ES-I3 (cell line): ENCODE results near the gene POMT1.
A peak's percentile ranks its signal among the peaks of the same experiment; 100 is the strongest.
"Not testable (repeated sequence)": the region's sequence is repeated elsewhere in the genome, so short reads cannot be mapped to it uniquely, and the experiment has no call there.

ENCODE experiments used
- H3K36me3 ChIP-seq: 2 replicates; pipeline ENCODE4 v1.6.1; 2013; ENCODE audit warnings: mild to moderate bottlenecking, low read length, control low read depth, moderate library complexity; ENCODE audit not compliant: insufficient read depth
- H3K4me1 ChIP-seq: 2 replicates; pipeline ENCODE4 v1.6.1; 2013; ENCODE audit warnings: mild to moderate bottlenecking, control low read depth, low read length; ENCODE audit not compliant: insufficient read depth
- H3K9ac ChIP-seq: 2 replicates; pipeline ENCODE4 v1.6.1; 2013; ENCODE audit warnings: low read depth, mild to moderate bottlenecking, low read length, moderate library complexity
- H3K9me3 ChIP-seq: 2 replicates; pipeline ENCODE4 v1.6.1; 2013; ENCODE audit warnings: mild to moderate bottlenecking, low read length, moderate library complexity; ENCODE audit not compliant: control insufficient read depth, insufficient read depth

Gene POMT1

GRCh38 chr9:131500377-131500776, 2.3 kb upstream of the POMT1 start:
- peaks cover 22% of the 10 kb centered on the region for H3K36me3 ChIP-seq
- H3K9me3 ChIP-seq = no peaks in the 10 kb centered on the region
- H3K9ac ChIP-seq = no peak overlapping the region
- no peaks in the 10 kb centered on the region; the same call in 1 of the 2 replicates for H3K4me1 ChIP-seq

DNA sequence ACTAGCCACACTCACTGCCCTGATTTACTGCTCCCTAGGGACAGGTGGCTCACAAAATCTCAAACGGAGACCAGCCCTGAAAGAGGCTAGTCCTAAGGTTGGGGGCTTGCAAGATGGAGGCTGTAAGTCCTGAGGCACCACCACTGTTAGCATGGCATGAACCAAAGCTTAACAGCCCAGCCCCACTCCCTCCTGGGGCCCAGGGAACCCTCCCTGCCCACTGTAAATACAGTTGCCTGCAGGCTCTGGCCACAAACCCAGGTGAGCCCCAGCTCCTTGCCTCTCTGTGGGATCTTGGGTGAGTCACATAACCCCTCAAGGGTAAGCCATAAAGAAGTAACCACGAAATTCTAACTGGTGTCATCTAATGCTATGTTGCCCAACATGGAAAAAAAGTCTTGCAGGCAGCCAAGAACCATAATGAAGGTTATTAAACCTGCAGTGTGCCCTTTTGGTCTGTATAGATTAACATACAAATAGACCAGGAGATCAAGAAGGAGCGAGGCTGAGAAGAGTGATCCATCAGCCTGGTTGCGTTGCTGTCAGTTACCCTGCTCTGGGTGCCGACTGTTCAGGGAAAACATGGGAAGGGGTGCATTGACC, 1.7 kb upstream of the POMT1 start:
- no peak overlapping the region for H3K9ac ChIP-seq
- no peaks in the 10 kb centered on the region; the same call in 1 of the 2 replicates for H3K4me1 ChIP-seq
- no peaks in the 10 kb centered on the region for H3K9me3 ChIP-seq
- H3K36me3 ChIP-seq = peaks cover 17% of the 10 kb centered on the region

DNA sequence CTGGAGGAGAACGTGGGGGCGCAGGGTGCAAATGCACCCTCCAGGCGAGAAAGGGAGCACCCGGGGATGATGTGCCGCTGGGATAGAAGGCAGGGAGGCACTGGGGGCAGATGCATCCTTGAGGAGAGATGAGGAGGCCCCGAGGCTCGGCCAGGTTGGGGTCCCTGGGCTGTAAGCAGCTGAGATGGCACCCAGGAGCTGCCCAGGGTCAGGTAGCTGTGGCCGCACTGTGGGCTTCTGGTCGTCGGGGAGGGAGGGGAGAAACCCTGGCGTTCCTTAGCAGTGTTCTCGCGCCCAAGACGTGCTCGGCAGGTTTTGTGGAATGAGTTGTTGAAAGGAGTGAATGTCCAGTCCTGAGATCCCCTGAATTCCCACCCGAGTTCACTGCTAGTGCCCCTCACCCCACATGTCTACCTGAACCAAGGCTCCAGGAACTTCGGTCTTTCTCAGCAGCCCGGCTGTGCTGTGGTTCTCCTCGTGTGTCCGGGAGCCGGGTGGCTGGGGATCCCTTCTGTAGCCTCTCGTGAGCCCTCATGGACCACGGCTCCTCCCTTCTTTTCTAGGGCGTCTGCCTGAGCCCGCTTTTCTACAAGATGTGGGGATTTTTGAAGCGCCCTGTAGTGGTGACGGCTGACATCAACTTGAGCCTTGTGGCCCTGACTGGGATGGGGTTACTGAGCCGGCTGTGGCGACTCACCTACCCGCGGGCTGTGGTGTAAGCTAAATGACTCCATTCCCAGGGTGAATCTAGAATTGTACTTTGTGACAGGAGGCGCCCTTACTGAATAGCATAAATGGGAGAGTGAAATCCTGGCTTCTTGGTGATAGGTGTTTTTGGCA, 1.1 kb downstream of the POMT1 start:
- H3K9me3 ChIP-seq = no peaks in the 10 kb centered on the region
- H3K36me3 ChIP-seq = no peaks in the 10 kb centered on the region
- no peaks in the 10 kb centered on the region; the same call in 1 of the 2 replicates for H3K4me1 ChIP-seq
- peak overlapping the region; percentile 71 for H3K9ac ChIP-seq

DNA sequence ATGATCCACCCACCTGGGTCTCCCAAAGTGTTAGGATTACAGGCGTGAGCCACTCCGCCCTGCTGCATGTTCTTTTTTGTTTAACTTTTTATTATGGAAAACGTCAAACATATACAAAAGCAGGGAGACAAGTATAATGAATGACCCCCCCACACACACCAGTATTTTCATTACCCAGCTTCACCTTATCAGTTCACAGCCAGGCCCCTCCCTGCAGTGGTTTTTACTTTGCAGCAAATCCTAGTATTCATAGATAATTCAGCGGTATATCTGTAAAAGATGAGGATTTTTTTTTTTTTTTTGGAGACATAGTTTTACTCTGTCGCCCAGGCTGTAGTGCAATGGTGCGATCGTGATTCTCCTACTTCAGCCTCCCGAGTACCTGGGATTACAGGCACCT, 2.3 kb downstream of the POMT1 start:
- no peak overlapping the region for H3K9ac ChIP-seq
- no peaks in the 10 kb centered on the region for H3K9me3 ChIP-seq
- peaks cover 4% of the 10 kb centered on the region; the same call in 1 of the 2 replicates for H3K36me3 ChIP-seq
- H3K4me1 ChIP-seq = no peaks in the 10 kb centered on the region; the same call in 1 of the 2 replicates

GRCh38 chr9:131511416-131511815, 8.7 kb downstream of the POMT1 start:
- H3K36me3 ChIP-seq = peaks cover 25% of the 10 kb centered on the region
- no peak overlapping the region for H3K9ac ChIP-seq
- H3K4me1 ChIP-seq = no peaks in the 10 kb centered on the region
- H3K9me3 ChIP-seq = no peaks in the 10 kb centered on the region

DNA sequence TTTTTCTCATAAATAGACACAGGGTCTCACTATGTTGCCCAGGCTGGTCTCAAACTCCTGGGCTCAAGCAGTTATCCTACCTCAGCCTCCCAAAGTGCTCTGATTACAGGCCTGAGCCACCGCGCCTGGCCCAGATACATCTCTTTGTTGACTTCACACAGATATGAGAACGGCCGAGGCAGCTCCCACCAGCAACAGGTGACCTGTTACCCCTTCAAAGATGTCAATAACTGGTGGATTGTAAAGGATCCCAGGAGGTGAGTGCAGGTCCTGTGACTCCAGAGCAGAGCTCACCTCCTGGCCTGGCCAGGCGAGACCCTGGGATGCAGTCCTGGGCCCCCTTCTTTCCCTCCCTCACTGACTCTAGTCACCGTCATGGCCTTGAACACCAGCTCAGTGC, 9.2 kb downstream of the POMT1 start:
- Histone ChIP-seq H3K9ac (no peak overlapping the region), H3K4me1 (no peaks in the 10 kb centered on the region), H3K9me3 (no peaks in the 10 kb centered on the region), H3K36me3 (peaks cover 27% of the 10 kb centered on the region)

DNA sequence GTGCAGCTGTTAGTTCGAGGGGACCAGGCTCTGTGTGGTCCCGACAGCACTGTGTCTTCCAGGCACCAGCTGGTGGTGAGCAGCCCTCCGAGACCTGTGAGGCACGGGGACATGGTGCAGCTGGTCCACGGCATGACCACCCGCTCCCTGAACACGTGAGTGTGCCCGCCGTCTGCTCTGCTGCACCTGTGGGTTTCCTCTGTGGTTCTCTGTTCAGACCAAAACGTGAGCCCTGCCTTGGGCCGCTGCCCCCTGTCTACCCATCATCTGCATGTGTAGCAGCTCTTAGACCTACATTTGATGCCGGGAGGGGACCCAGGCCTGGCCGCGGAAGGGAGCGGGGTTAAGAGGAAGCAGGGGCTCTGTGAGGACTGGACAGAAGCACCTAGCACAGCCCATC, 10.5 kb downstream of the POMT1 start:
- Histone ChIP-seq H3K9me3 (no peaks in the 10 kb centered on the region), H3K4me1 (no peaks in the 10 kb centered on the region), H3K9ac (no peak overlapping the region), H3K36me3 (peaks cover 27% of the 10 kb centered on the region)

- H3K9ac ChIP-seq, H3K4me1 ChIP-seq, H3K9me3 ChIP-seq: not testable (repeated sequence)
- peaks cover 30% of the 10 kb centered on the region for H3K36me3 ChIP-seq
Measured at GRCh38 chr9:131515559-131516031, 12.9 kb downstream of the POMT1 start.

DNA sequence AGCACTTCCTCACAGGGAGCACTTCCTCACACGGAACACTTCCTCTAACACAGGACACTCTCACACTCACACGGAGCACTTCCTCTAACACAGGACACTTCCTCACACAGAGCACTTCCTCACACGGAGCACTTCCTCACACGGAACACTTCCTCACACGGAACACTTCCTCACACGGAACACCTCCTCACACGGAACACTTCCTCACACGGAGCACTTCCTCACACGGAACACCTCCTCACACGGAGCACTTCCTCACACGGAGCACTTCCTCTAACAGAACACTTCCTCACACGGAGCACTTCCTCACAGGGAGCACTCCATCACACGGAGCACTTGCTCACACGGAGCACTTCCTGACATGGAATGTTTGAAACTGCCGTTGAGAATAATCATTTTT, 13.4 kb downstream of the POMT1 start:
- Histone ChIP-seq H3K9ac (no peak overlapping the region), H3K4me1 (no peaks in the 10 kb centered on the region), H3K36me3 (peaks cover 30% of the 10 kb centered on the region), H3K9me3 (no peaks in the 10 kb centered on the region)

DNA sequence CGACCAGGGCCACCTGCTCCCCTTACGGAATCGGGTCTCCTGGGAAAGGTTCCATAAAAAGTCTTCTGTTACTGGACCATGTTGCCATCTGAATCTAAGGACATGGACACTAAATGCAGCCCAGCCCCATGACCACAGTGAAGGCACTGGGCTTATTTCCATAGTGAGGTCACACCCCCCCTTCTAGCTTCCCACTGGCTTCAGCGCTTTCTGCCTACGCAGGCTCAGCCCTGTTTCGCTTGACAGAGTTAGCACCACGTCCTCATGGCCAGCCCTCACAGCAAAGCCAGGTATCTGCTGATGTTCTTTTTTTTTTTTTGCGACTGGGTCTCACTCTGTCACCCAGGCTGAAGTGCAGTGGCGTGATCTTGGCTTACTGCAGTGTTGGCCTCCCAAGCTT, 14.2 kb downstream of the POMT1 start:
- no peaks in the 10 kb centered on the region for H3K9me3 ChIP-seq
- H3K36me3 ChIP-seq = peaks cover 27% of the 10 kb centered on the region
- H3K9ac ChIP-seq = no peak overlapping the region
- H3K4me1 ChIP-seq = no peaks in the 10 kb centered on the region

DNA sequence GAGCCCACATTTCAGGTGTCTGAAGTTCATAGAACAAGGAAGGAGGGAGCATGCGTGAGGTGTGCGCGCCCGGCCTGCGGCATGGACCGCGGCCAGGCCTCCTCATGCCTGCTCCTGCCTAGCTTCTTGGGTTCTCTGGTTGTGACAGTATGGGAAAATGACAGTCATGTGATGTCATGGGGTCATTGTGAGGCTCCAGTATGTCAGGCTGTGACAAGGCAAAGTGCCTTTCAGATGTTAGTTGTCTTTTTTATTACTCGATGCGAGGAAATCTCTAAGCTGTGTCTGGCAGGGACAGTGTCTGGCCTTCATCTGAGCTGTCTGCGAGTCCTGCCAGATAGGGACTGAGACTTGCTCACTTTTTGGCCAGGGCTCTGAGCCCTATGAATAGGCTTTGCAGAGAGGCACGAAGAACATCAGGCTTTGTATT, 15.1 kb downstream of the POMT1 start:
- H3K9me3 ChIP-seq = no peaks in the 10 kb centered on the region
- peaks cover 28% of the 10 kb centered on the region for H3K36me3 ChIP-seq
- no peaks in the 10 kb centered on the region for H3K4me1 ChIP-seq
- no peak overlapping the region for H3K9ac ChIP-seq

GRCh38 chr9:131518553-131518952, 15.8 kb downstream of the POMT1 start:
- no peaks in the 10 kb centered on the region for H3K4me1 ChIP-seq
- peaks cover 31% of the 10 kb centered on the region for H3K36me3 ChIP-seq
- H3K9ac ChIP-seq = no peak overlapping the region
- no peaks in the 10 kb centered on the region for H3K9me3 ChIP-seq

- Histone ChIP-seq H3K9me3 (no peaks in the 10 kb centered on the region), H3K9ac (no peak overlapping the region), H3K36me3 (peaks cover 32% of the 10 kb centered on the region), H3K4me1 (no peaks in the 10 kb centered on the region)
Measured at GRCh38 chr9:131520503-131520902, 17.8 kb downstream of the POMT1 start.

DNA sequence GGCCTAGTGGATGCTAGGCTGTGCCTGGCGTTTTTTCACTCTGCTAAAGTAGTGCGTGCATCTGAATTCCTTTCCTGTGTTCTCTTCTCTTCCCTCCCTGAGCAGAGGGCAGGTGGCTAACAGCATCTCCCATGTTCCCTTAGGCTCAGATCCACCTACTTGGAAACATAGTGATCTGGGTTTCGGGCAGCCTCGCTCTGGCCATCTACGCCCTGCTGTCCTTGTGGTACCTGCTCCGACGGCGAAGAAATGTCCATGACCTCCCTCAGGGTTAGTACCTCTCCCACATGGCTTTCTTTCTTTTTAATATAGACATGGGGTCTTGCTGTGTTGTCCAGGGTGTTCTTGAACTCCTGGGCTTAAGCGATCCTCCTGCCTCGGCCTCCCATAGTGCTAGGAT, 18.5 kb downstream of the POMT1 start:
- H3K4me1 ChIP-seq = no peaks in the 10 kb centered on the region
- H3K36me3 ChIP-seq = peaks cover 28% of the 10 kb centered on the region

DNA sequence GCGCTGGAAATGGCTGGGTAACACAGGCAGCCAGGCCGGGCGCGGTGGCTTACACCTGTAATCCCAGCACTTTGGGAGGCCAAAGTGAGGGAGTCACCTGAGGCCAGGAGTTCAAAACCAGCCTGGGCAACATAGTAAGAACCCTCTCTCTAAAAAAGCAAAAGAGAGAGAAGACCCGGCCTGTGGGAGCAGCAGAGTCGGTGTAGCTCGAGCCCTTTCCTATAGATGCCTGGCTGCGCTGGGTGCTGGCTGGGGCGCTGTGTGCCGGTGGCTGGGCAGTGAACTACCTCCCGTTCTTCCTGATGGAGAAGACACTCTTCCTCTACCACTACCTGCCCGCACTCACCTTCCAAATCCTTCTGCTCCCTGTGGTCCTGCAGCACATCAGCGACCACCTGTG, 19.1 kb downstream of the POMT1 start:
- peaks cover 24% of the 10 kb centered on the region for H3K36me3 ChIP-seq
- H3K9me3 ChIP-seq = no peaks in the 10 kb centered on the region
- H3K9ac ChIP-seq = no peak overlapping the region

More for the DNA sequence above, 18.5 kb downstream of the POMT1 start:
- Histone ChIP-seq H3K9ac (no peak overlapping the region), H3K9me3 (no peaks in the 10 kb centered on the region)

More for the DNA sequence above, 19.1 kb downstream of the POMT1 start:
- H3K4me1 ChIP-seq = no peaks in the 10 kb centered on the region
